Islet precursor cell (in vitro differentiated cells): ENCODE measurements around the gene MVD.
"Not testable (repeated sequence)": the region's sequence is repeated elsewhere in the genome, so short reads cannot be mapped to it uniquely, and the experiment has no call there.

Source experiments
- DNase-seq: peaks from one replicate; pipeline ENCODE4 v3.0.0-alpha.2; 2018

The MVD gene

DNA sequence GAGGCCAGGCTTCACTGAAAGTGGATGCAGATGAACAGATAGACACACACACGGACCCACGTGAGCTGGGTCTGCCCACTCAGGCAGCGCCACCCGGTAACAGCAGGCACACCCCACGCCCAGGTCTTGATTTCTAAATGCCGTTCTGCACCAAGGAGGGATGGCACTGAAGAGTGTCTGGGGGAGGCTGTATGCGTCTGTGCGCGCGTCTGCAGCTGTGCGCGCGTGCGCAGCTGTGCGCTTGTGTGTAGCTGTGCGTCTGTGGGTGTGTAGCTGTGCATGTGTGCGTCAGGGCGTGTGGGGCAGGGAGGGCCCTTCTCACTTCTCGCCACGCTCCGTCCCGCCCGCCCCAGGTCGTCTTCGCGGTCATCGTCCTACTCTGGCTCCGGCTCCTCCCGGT is 40.0 kb downstream of the MVD start:
- no peak for DNase-seq

- no peak for DNase-seq
Measured at GRCh38 chr16:88622125-88622524, 40.8 kb downstream of the MVD start.

- DNase-seq, result no peak
Measured at GRCh38 chr16:88619859-88620815, 42.8 kb downstream of the MVD start.

GRCh38 chr16:88618956-88619667 is 43.8 kb downstream of the MVD start:
- DNase-seq, result no peak

DNA sequence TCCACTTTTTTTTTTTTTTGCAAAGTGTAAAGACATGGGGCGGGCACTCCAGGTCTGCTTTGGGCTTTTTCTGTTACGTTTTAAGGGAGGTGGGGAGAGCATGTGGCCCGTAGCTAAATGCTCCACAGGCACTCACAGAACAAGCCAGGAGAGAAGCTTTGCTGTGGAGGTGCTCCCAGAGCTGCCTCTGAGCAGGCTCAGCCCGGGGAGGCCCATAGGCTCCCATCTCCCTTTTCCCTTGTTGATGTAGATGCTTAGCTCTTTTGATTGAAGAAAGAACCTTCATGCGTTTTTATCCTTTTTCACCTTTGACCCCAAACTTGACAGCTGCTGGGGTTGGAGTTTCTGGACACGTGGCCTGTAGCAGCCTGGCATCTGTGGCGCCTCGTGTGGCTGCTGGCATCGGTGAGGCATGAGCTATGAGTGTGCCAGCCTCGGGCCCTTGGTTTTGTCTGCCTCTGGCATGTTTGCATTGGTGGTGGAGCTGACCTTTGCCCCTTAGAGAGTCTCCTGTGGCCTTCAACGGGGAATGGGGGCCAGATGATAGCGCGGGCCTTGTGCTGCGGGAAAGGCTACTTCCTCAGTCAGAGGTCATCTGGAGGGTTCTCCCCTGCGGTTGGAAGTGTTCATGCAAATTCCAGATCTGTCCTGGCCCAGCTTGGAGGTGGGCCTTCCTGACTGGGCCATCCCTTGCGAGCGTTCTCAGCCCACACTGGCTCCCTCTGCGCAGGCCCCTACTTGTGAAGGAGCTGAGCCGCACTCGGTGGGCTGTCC is 44.5 kb downstream of the MVD start:
- DNase-seq, result no peak

- no peak for DNase-seq
Measured at GRCh38 chr16:88617268-88618031, 45.4 kb downstream of the MVD start.

DNA sequence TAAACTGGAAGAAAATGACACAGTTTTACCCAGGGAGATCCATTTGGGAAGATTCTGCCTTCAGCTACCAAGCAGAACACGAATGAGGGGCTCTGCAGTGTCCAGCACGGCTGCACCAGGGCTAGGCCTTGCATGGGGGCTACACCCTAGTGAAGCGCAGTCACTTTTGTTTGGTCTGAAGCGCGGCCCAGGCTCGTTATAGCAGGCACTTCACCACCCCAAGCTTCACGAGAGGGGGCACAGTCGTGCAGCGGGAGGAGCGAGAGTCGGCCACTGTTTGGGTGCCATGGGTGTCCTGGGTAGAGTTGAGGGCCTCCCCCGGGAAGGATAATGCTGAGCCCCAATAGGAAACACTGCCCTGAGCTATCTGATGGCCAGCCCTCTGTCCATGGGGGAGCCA is 46.2 kb downstream of the MVD start:
- DNase-seq, result no peak

DNA sequence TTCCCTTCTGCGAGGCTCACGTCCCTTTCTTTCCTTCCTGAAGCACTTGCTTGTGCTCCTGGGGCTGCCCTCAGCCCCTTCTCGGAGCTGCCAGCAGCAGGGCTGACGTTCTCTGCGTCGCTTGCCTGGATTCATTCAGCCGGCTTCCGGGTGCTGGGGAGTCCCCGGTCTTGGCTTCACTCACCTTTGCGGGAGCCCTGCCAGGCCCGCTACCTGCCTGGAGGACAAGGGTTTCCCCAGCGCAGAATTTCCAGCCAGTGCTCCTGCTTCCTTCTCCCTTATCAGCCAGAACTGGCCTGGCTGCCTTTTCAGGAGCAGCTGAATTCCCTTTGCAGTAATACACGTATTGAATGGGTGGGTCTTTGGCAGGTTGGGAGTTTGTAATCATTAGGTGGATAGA is 46.6 kb downstream of the MVD start:
- no peak for DNase-seq

- no peak for DNase-seq
Measured at GRCh38 chr16:88614818-88615580, 47.9 kb downstream of the MVD start.

DNA sequence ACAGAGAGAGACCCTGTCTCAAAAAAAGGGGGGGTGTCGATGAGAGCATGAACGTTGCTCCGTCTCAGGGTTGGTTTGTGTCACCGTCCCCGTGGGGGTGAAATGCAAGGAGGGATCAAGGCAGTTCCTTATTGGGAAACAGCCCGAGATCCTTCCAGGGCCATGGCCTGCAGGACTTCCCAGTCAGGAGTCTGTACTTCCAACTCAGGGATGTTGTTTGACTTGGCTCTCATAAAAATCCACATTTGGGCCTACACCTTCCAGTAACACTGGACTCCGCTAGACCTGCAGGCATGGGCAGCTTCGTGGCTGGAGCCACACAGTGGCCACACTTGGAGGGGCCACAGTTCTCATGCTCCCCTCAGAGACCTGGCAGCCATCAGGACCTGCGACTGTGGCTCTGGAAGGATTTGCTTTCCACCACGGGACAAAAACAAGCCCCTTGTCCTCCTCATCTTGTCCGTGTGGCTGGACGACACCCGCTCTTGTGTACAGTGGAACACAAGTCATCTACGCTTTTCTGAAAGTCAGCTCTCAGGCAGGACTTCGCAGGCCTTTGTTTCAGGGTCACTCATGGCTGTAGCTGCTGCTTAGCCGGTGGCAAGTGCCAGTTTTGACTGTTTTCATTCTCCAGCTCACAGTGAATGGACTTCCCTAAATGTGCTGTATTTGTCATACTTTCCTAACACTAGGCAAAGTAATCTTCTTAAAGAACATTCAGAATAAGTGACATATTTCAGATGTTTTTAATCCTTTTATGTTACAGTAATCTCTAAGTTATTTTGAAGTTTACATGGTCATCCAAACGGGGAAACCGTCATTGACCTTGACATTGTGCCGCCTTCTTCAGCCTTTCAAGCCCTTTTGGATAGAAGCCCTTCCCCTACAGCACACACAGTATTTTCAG is 48.7 kb downstream of the MVD start:
- no peak for DNase-seq

GRCh38 chr16:88613293-88613692 is 49.6 kb downstream of the MVD start:
- DNase-seq, result no peak

GRCh38 chr16:88610909-88611812 is 51.7 kb downstream of the MVD start:
- no peak for DNase-seq

GRCh38 chr16:88610080-88610479 is 52.8 kb downstream of the MVD start:
- no peak for DNase-seq

- not testable (repeated sequence) for DNase-seq
Measured at GRCh38 chr16:88609426-88609825, 53.5 kb downstream of the MVD start.

DNA sequence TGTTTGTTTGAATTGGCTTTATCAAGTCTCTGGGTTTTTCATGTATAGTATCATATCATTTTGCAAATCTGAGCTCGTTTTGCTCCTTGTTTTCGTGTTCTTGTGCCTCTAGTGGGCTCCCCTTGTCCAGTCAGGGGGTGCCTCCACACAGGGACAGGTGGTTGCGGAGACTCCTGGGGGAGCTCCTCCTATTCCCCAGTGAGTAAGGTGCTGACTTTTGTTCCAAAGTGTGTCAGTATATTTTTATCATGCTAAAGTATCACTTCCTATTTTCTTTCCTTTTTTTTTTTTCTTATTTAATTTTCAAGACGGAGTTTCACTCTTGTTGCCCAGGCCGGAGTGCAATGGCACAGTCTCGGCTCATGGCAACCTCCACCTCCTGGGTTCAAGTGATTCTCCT is 54.8 kb downstream of the MVD start:
- no peak for DNase-seq

- DNase-seq, result no peak
Measured at GRCh38 chr16:88606148-88606757, 56.6 kb downstream of the MVD start.

DNA sequence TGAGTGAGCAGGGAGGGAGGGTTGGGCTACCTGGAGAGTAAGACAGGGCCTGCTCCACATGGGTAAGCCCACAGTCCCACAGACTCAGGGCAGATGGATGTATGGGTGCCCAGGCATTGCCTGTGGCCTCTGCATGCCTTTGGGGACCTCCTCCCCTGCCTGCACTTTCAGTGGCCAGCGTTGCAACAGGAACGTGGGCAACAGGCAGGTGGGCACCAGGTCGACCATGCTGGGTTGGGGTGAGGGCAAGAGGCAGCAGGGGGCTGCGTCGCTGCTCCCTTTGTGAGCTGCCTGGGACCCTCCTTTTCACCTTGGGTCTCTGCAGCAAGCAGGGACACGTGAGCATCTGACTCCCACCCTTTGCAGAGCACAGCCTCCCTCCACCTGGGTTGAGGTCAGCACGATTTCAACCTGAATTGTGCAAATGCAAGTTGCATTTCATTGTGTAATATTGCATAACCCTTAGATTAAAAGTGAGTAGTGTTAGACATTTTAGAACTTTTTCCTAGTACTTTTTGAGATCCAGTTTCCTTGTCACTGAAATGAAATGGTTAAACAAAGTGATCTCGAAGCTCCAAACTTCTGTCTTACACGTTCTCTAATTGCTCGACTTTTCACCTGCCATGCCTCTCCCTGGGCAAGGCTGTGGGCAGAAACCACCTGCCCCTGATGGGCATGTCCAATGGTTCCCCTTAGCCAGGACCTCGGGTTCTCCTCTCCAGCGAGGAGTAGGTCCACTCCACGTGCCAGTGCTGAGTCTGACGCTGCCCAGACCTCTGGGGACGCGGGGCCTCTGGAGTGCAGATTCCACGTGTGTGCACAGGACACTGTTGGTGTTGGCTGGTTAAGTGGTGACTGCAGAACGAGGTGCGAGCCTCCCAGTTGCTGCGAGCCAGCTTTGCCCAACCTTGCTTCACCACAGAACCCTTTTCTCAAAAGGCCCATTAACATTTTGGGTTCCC is 57.4 kb downstream of the MVD start:
- no peak for DNase-seq

GRCh38 chr16:88602091-88602490 is 60.8 kb downstream of the MVD start:
- no peak for DNase-seq
